Fibroblast of skin of abdomen (primary cell): ENCODE measurements around the gene KIF17.

ENCODE experiments used
- DNase-seq: peaks from one replicate; pipeline ENCODE4 v3.0.0-alpha.2; 2013

Gene KIF17

GRCh38 chr1:20621012-20621411 is 96.8 kb downstream of the KIF17 start:
- DNase-seq = no peak

GRCh38 chr1:20619999-20620398 is 97.8 kb downstream of the KIF17 start:
- DNase-seq = no peak

GRCh38 chr1:20618550-20618949 is 99.3 kb downstream of the KIF17 start:
- no peak for DNase-seq

DNA sequence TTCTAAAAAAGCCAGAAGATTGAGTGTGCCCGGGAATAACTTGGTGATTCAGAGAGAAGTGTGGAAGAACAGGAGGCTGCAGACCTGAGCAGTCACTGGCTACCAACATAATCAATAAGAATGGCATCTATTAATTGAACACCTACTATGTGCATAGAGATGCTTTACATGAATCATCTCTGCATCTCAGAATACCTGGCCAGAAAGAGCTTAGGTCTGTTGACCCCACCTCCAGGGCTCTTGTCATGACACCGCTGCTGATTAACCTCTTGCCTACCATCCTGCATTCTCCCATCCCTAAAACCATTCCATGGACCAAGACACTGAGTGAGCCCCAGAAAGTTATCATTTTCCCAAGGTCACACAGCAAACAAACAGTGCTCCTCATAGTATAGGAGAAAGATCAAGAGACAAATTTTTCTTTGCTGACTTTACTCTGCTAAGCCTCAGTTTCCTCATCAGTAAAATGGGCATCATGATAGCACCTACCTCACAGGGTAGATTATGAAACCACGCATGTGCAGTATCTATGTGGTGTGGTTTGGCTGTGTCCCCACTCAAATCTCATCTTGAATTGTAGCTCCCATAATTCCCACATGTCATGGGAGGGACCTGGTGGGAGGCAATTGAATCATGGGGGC is 100.8 kb downstream of the KIF17 start:
- no peak for DNase-seq

DNA sequence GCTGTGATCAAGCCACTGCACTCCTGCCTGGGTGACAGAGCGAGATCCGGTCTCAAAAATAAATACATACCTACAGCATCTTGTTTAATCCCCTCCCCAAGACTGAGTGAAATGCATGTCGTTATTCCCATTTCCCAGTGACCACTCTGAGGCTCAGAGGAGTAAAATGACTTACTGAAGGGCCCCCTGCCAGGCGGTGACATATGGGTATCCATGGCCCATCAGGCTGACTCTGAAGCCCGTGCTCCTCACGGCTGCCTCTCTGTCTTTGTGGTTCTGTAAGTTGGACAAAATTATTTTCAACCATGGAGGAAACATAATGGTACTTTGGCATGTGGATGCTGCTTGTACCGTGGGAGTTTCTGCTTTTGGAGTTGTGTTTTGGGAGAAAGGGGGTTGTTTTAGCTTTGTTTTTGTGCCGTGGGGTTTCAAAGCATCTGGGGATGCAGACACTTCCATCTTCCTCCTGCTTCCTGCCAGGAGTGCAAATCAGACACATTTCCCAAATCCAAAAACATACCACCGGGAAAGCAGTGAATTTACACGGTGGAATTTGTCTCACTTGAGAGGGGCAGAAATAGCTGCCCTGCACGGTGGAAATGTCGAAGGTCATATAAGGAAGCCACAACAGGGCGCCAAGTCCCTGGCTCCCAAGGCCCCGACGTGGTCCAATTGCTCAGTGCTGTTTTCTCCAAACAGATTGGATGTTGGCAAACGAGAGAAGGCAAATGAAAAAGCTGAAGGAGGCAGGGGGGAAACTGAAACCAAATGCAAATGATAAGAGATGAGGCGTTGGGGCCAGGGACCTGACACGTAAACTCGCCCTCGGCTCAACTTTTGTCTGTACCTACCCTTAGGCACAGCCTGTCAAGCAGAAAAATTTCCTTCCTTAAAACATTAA is 101.6 kb downstream of the KIF17 start:
- no peak for DNase-seq

DNA sequence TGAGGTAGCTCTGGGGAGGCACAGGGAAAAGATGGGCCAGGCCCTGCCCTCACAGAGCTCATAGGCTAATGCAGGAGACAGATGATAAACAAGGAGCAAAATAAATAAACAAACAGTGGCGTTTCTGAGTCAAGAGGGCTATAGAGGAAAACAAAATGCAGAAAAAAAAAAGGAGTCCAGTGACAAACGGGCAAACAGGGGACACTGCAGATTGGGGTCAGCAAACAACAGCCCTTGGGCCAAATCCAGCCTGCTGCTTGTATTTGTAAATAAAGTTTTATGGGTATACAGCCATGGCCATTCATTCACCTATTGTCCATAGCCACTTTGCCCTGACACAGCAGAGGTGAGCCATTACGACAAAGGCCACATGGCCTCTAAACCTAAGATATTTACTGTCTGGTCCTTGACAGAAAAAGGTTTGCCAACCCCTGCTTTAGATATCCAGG is 103.7 kb downstream of the KIF17 start:
- DNase-seq = no peak
